HepG2 (cell line): ENCODE data around the gene TEAD1. TPM values are rescaled to one million over a fixed set of nuclear protein-coding genes. Genes with fewer than 3 reads are reported as not detected.

ENCODE experiments used
- ATAC-seq: fragments of 200-7000 bp; cut with Tn5 transposase; 3 replicates; pipeline ENCODE4 v1.9.1; 2020; ENCODE audit warnings: mild to moderate bottlenecking, moderate library complexity
- BruUV-seq: library from RNA; stranded (reverse); fragments of 400-500 nt; replicated peaks from 2 replicates; lab custom pipeline; 2021; lab: Mats Ljungman, UMichigan
- CTCF ChIA-PET: fragments of 300-600 bp; formaldehyde crosslinking; extraction: SDS; loops from one replicate; lab custom pipeline; 2021; ENCODE audit warnings: low total read pairs, inconsistent platforms, low intra/inter-chr PET ratio; lab: Yijun Ruan, JAX
- POLR2A ChIA-PET: fragments of 350-600 bp; sonication (Branson Sonifier 250); formaldehyde crosslinking; loops from one replicate; lab custom pipeline; 2020; ENCODE audit warnings: antibody characterized with exemption, inconsistent platforms; lab: Yijun Ruan, JAX
- DNase-seq: peaks from one replicate; pipeline ENCODE4 v3.0.0-alpha.2; 2015; ENCODE audit warnings: low spot score
- FAIRE-seq: peaks from 3 replicates; lab custom pipeline; 2011; peaks lifted over from hg19 to GRCh38; lab: Jason Lieb, UNC
- H2AFZ ChIP-seq: one replicate; pipeline ENCODE4 v1.6.1; 2011; ENCODE audit warnings: low read length, inconsistent platforms
- H3K27ac ChIP-seq: fragments of 300-600 bp; 3 replicates; pipeline ENCODE4 v1.8.0; 2011; ENCODE audit warnings: mixed run types, mild to moderate bottlenecking, mixed read lengths, low read length, inconsistent platforms; ENCODE audit not compliant: insufficient read depth; ENCODE audit errors: extremely low read length
- H3K27me3 ChIP-seq, 2 experiments: fragments of 200-600 bp in 1 of 2; 2 replicates in 1 of 2; 3 replicates in 1 of 2; pipeline versions ENCODE4 v1.6.0 to v1.8.0; 2011; ENCODE audit warnings: low read length in 2 of 2, mild to moderate bottlenecking in 2 of 2, moderate library complexity in 2 of 2, inconsistent platforms in 1 of 2; ENCODE audit not compliant: insufficient read depth in 2 of 2, control insufficient read depth in 1 of 2
- H3K36me3 ChIP-seq, 2 experiments: fragments of 200-600 bp in 1 of 2; replicated peaks in 1 of 2; 2 replicates in 1 of 2; 3 replicates in 1 of 2; pipeline versions ENCODE4 v1.5.1 to v1.8.0; 2011; ENCODE audit warnings: low read length in 2 of 2, inconsistent platforms in 1 of 2; ENCODE audit not compliant: insufficient read depth in 2 of 2, control insufficient read depth in 1 of 2
- H3K4me1 ChIP-seq: 2 replicates; pipeline ENCODE4 v1.5.1; 2012; ENCODE audit warnings: low read length, inconsistent platforms; ENCODE audit not compliant: insufficient read depth
- H3K4me2 ChIP-seq: 2 replicates; pipeline ENCODE4 v1.6.0; 2011; ENCODE audit warnings: low read depth, low read length, inconsistent platforms
- H3K4me3 ChIP-seq, 3 experiments: fragments of 200-600 bp in 1 of 3; sonication (generic), shearing (Covaris generic) in 1 of 3; replicated peaks in 1 of 3; 2 replicates each; pipeline ENCODE4 v1.5.1; 2011 to 2016; ENCODE audit warnings: low read length in 3 of 3, inconsistent platforms in 2 of 3, low read depth in 2 of 3, mild to moderate bottlenecking in 2 of 3, control low read depth in 1 of 3, mixed read lengths in 1 of 3; ENCODE audit not compliant: insufficient read depth in 1 of 3
- H3K79me2 ChIP-seq: one replicate; pipeline ENCODE4 v1.6.1; 2011; ENCODE audit warnings: low read length, inconsistent platforms; ENCODE audit not compliant: insufficient read depth
- H3K9ac ChIP-seq: 2 replicates; pipeline ENCODE4 v1.6.0; 2011; ENCODE audit warnings: mild to moderate bottlenecking, low read depth, low read length, inconsistent platforms; ENCODE audit not compliant: insufficient read depth
- H3K9me3 ChIP-seq: 2 replicates; pipeline ENCODE4 v1.5.1; 2012; ENCODE audit warnings: mild to moderate bottlenecking, low read length
- H4K20me1 ChIP-seq: 2 replicates; pipeline ENCODE4 v1.6.0; 2011; ENCODE audit warnings: inconsistent platforms, mild to moderate bottlenecking, low read length, moderate library complexity; ENCODE audit not compliant: insufficient read depth
- MBD4 ChIP-seq: IDR thresholded peaks from 2 replicates; pipeline ENCODE4 v1.6.1; 2012; ENCODE audit warnings: low read length, inconsistent platforms, borderline replicate concordance
- MED1 ChIP-seq: sonication (generic); formaldehyde crosslinking; IDR thresholded peaks from 2 replicates; pipeline ENCODE4 v1.4.0; 2020; ENCODE audit warnings: missing genetic modification reagents
- WGBS: methylation state at CpG from one replicate; pipeline ENCODE4 v1.1.6; 2017; ENCODE audit warnings: low lambda C conversion rate; 5-methylcytosine and 5-hydroxymethylcytosine counted together
- in situ Hi-C: cut with HindIII; loops from 2 replicates; pipeline ENCODE4 v1.10.0; 2017; ENCODE audit warnings: low pct_unique_long_range_greater_than_20kb; ENCODE audit not compliant: extremely low pct_ligation_motif_present
- intact Hi-C: fragments of 100-400 bp; cut with micrococcal nuclease; formaldehyde crosslinking; loops from one replicate; pipeline ENCODE4 v1.10.0; 2022; ENCODE audit not compliant: unreplicated experiment
- polyA plus RNA-seq, 8 experiments: library from polyadenylated mRNA; depleted of rRNA in 3 of 8; stranded (reverse) in 7 of 8; unstranded in 1 of 8; fragments of >200 nt; fragmentation: Illumina TruSeq in 4 of 8; extraction: Trizol in 4 of 8; gene quantifications; 2 replicates each; pipeline versions ENCODE4 v1.2.1 to v1.2.3, GENCODE V29; 2011 to 2016; ENCODE audit warnings: low read depth in 4 of 8, missing spikeins in 1 of 8, mixed read lengths in 1 of 8; ENCODE audit not compliant: insufficient read depth in 1 of 8
- total RNA-seq, 5 experiments: library from RNA; depleted of rRNA; stranded (reverse); fragments of >200 nt; fragmentation: Illumina TruSeq; extraction: Trizol; gene quantifications; 2 replicates each; pipeline ENCODE4 v1.2.3, GENCODE V29; 2016; ENCODE audit warnings: low read depth in 1 of 5
- TF ChIP-seq, protein P1 (sequence below): sonication (generic); formaldehyde crosslinking; IDR thresholded peaks from 2 replicates; pipeline ENCODE4 v1.4.0; 2020; ENCODE audit warnings: missing genetic modification reagents
- TF ChIP-seq, protein P2 (sequence below): sonication (generic); formaldehyde crosslinking; IDR thresholded peaks from 2 replicates; pipeline ENCODE4 v1.9.0; 2022; ENCODE audit warnings: low read depth, missing genetic modification reagents
- TF ChIP-seq, protein P3 (sequence below): sonication (generic); formaldehyde crosslinking; IDR thresholded peaks from 2 replicates; pipeline ENCODE4 v1.4.0; 2020; ENCODE audit warnings: mild to moderate bottlenecking, missing genetic modification reagents, borderline replicate concordance
- TF ChIP-seq, protein P4 (sequence below), 2 experiments: fragments of 450-650 bp in 1 of 2; sonication (generic) in 1 of 2; formaldehyde crosslinking in 1 of 2; IDR thresholded peaks; 2 replicates each; pipeline versions ENCODE4 v1.6.1 to v1.8.0; 2016 to 2022; ENCODE audit warnings: antibody characterized with exemption in 1 of 2, mild to moderate bottlenecking in 1 of 2, missing genetic modification reagents in 1 of 2

TEAD1 gene
- total and polyA plus RNA-seq, 2 of the 13 experiments (the other 11 are each of a cell fraction or from before 2014, with no cell fraction given), result 20.1 to 30.5 TPM

DNA sequence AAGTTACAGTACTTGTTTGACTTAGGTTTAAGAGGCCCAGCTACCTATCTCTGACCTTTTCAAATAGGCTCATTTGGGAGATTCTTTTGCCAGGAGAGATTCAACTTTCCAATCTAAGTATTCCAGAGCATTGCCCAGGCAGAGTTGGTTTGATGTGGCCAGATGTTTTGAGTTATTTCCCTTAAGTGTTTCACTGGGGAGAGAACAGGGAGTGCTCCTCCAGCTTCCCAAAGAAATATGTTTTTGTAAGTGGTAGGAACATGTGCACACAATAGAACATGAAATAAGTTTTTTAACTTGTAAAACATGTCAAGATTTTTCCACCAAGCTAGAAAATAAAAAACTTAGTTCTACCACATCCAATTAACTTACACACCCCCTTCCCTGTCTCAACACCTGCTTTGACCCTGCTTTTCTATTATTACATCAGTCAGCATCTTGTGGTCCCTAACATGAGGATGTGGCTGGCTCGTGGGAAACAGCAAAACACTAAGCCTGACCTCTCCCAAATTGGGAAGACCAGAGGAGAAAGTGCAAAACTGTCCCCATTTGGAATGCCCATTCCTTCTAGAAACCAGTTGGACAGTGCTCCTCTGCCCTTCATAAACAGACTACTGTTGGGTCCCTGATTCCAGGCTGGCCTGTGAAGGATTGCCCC is 264.5 kb downstream of the TEAD1 start (continued):
- TF ChIP-seq, protein P1, sequence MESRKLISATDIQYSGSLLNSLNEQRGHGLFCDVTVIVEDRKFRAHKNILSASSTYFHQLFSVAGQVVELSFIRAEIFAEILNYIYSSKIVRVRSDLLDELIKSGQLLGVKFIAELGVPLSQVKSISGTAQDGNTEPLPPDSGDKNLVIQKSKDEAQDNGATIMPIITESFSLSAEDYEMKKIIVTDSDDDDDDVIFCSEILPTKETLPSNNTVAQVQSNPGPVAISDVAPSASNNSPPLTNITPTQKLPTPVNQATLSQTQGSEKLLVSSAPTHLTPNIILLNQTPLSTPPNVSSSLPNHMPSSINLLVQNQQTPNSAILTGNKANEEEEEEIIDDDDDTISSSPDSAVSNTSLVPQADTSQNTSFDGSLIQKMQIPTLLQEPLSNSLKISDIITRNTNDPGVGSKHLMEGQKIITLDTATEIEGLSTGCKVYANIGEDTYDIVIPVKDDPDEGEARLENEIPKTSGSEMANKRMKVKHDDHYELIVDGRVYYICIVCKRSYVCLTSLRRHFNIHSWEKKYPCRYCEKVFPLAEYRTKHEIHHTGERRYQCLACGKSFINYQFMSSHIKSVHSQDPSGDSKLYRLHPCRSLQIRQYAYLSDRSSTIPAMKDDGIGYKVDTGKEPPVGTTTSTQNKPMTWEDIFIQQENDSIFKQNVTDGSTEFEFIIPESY (CRISPR knock-in tag), result no peak
- TF ChIP-seq, protein P2, sequence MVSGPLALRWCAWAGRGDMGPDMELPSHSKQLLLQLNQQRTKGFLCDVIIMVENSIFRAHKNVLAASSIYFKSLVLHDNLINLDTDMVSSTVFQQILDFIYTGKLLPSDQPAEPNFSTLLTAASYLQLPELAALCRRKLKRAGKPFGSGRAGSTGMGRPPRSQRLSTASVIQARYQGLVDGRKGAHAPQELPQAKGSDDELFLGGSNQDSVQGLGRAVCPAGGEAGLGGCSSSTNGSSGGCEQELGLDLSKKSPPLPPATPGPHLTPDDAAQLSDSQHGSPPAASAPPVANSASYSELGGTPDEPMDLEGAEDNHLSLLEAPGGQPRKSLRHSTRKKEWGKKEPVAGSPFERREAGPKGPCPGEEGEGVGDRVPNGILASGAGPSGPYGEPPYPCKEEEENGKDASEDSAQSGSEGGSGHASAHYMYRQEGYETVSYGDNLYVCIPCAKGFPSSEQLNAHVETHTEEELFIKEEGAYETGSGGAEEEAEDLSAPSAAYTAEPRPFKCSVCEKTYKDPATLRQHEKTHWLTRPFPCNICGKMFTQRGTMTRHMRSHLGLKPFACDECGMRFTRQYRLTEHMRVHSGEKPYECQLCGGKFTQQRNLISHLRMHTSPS (CRISPR knock-in tag), result no peak
- TF ChIP-seq, protein P3, sequence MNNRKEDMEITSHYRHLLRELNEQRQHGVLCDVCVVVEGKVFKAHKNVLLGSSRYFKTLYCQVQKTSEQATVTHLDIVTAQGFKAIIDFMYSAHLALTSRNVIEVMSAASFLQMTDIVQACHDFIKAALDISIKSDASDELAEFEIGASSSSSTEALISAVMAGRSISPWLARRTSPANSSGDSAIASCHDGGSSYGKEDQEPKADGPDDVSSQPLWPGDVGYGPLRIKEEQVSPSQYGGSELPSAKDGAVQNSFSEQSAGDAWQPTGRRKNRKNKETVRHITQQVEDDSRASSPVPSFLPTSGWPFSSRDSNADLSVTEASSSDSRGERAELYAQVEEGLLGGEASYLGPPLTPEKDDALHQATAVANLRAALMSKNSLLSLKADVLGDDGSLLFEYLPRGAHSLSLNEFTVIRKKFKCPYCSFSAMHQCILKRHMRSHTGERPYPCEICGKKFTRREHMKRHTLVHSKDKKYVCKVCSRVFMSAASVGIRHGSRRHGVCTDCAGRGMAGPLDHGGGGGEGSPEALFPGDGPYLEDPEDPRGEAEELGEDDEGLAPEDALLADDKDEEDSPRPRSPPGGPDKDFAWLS (CRISPR knock-in tag), result no peak

DNA sequence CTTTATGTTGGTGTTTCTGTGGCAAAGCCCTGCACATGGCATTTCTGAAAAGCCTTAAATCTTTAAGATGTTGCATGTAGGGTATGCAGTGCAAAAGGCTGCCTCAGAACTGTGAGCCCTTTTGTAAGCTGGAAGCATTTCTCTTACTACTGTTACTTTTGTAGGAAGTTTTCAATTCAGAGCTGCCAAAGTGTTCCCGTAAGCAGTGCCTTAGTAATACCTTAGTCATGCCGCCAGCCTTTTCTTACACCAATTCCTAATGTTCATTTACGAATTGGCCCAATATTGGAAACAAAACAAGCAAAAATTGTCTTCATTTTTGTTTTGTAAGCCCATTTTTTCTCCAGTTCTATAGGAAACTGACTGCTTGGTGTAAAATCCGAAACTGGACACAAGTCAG is 267.4 kb downstream of the TEAD1 start:
- Histone ChIP-seq H3K27me3 (no peaks in the 10 kb centered on the region), H3K9me3 (no peaks in the 10 kb centered on the region), H3K79me2 (no peaks in the 10 kb centered on the region), H3K4me1 (no peaks in the 10 kb centered on the region), H3K4me3 (no peak overlapping the region), H2AFZ (no peak overlapping the region), H3K36me3 (peaks cover 14 to 39% of the 10 kb centered on the region in 2 experiments; a peak in 4 of 5 replicates), H4K20me1 (no peaks in the 10 kb centered on the region), H3K9ac (no peak overlapping the region), H3K27ac (no peak overlapping the region), H3K4me2 (no peak overlapping the region)
- intact Hi-C loops, result no loop called here
- no peak for ATAC-seq
- DNase-seq, result no peak
- WGBS, result 97% methylated on average over 4 of the region's 4 CpGs
- ChIA-PET POLR2A (no interaction called here), CTCF (no interaction called here)
- no TSS peak for BruUV-seq
- FAIRE-seq, result no peak
- in situ Hi-C loops, result no loop called here
- TF ChIP-seq, protein P4, sequence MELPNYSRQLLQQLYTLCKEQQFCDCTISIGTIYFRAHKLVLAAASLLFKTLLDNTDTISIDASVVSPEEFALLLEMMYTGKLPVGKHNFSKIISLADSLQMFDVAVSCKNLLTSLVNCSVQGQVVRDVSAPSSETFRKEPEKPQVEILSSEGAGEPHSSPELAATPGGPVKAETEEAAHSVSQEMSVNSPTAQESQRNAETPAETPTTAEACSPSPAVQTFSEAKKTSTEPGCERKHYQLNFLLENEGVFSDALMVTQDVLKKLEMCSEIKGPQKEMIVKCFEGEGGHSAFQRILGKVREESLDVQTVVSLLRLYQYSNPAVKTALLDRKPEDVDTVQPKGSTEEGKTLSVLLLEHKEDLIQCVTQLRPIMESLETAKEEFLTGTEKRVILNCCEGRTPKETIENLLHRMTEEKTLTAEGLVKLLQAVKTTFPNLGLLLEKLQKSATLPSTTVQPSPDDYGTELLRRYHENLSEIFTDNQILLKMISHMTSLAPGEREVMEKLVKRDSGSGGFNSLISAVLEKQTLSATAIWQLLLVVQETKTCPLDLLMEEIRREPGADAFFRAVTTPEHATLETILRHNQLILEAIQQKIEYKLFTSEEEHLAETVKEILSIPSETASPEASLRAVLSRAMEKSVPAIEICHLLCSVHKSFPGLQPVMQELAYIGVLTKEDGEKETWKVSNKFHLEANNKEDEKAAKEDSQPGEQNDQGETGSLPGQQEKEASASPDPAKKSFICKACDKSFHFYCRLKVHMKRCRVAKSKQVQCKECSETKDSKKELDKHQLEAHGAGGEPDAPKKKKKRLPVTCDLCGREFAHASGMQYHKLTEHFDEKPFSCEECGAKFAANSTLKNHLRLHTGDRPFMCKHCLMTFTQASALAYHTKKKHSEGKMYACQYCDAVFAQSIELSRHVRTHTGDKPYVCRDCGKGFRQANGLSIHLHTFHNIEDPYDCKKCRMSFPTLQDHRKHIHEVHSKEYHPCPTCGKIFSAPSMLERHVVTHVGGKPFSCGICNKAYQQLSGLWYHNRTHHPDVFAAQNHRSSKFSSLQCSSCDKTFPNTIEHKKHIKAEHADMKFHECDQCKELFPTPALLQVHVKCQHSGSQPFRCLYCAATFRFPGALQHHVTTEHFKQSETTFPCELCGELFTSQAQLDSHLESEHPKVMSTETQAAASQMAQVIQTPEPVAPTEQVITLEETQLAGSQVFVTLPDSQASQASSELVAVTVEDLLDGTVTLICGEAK (IDR thresholded peaks at IDR 0.05), result no peak
- TF ChIP-seq, protein P4 (CRISPR knock-in tag; IDR thresholded peaks at IDR 0.05), result no peak
- TF ChIP-seq MBD4 (no peak), MED1 (CRISPR knock-in tag) (no peak)
